Measurements from ENCODE around the gene DGKZ.

DGKZ gene

DNA sequence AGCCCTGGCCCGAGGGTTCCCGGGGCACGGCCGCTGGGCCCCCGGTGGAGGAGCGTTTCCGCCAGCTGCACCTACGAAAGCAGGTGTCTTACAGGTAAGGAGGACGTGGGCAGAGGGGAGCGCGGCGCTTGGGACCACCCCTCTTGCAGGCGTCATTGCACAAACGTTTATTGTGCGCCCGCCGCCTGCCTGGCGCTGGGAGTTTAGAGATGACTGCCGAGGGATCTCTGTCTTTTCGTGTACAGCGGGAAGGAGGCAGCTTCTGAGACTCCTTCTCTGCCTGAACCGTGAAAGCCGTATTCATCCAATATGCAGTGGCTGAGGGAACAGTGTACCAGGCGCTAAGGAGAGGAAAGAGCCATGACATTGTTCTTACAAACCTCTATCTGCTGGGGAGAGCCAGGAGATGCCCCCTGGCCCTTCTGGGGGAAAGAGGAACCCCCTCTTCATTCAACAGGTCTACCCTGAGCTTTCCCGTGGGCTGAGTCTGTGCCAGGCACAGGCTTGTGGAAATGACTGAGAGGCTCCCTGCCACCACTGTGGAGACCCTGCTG is 13.8 kb upstream of the DGKZ start:
- TF ChIP-seq GATA2 (IDR thresholded peaks at IDR 0.05; ENCODE audit: low read depth, low read length) (no peak), GATA3 (IDR thresholded peaks at IDR 0.05; ENCODE audit: low read depth, low read length) (no peak)

DNA sequence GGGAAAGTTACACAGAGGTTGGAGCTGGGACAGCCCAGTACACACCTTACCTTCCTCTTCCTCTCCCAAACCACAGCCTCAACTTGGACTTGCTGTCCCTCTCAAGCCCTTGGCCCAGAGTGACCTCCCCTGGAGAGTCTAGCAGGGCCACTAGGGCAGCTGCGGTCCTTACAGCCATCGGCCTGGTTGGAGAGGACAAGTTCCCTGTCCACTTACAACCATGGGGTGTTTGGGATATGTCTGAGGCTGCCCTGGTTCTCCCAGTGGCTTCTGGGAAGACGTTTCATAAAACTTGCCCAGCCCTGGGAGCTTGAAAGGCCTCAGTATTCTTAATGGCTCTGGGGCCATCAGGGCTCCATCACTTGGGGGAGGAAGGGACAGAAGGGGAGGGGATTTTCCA is 13.1 kb upstream of the DGKZ start:
- TF ChIP-seq GATA2 (IDR thresholded peaks at IDR 0.05; ENCODE audit: low read depth, low read length) (no peak), GATA3 (IDR thresholded peaks at IDR 0.05; ENCODE audit: low read depth, low read length) (no peak)

DNA sequence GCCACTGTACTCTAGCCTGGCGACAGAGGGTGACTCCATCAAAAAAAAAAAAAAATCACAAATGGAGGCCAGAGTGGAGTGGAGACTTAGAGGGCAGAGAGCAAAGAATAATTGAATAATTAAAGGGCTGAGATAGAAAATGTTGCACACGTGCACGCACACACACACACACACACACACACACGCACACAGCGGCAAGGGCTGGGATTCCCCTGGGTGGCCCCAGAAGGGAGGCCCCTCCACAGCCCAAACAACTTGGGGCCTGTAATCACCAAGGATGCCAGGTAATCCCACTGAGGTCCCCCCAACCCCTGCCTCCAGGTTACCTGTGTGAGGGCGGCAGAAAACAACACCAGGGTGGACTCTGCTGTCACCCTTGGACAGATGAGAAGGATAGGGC is 12.0 kb upstream of the DGKZ start:
- TF ChIP-seq GATA2 (IDR thresholded peaks at IDR 0.05; ENCODE audit: low read depth, low read length) (no peak), GATA3 (IDR thresholded peaks at IDR 0.05; ENCODE audit: low read depth, low read length) (no peak)

GRCh38 chr11:46335890-46336562 is 11.2 kb upstream of the DGKZ start:
- no peak for TF ChIP-seq GATA2 (IDR thresholded peaks at IDR 0.05; ENCODE audit: low read depth, low read length)
- TF ChIP-seq GATA3 (IDR thresholded peaks at IDR 0.05; ENCODE audit: low read depth, low read length), result no peak

- TF ChIP-seq GATA3 (IDR thresholded peaks at IDR 0.05; ENCODE audit: low read depth, low read length), result no peak
- no peak for TF ChIP-seq GATA2 (IDR thresholded peaks at IDR 0.05; ENCODE audit: low read depth, low read length)
These were observed 10.6 kb upstream of the DGKZ start for GRCh38 chr11:46336563-46337180.

DNA sequence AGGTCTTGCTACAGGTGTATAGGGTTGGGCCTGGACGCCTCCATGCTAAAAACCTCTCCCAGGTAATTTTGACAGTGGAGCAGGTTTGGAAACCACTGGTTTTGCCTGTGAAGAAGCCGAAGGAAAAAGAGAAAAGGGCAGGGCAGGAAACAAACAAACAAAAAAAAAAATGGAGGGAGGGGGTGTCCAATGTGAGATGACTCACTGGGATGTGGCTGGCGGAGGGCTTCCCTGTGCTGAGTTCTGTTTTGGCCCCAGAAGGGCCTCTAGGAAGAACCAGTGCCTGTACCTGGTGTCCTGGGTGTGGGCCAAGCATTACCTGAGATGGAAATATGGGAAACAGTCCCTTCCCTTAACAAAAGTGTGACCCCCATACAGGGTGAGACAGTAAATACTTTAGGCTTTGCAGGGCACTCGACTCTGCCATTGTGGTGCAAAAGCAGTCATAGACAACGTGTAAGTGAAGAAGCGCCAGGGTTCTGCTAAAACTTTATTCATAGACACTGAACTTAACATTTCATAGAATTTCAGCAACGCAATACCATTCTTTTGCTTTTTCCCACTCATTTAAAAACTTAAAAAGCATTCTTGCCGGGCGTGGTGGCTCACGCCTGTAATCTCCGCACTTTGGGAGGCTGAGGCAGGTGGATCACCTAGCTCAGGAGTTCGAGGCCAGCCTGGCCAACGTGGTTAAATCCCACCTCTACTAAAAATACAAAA is 9.5 kb upstream of the DGKZ start:
- no peak for TF ChIP-seq GATA2 (IDR thresholded peaks at IDR 0.05; ENCODE audit: low read depth, low read length)
- no peak for TF ChIP-seq GATA3 (IDR thresholded peaks at IDR 0.05; ENCODE audit: low read depth, low read length)

DNA sequence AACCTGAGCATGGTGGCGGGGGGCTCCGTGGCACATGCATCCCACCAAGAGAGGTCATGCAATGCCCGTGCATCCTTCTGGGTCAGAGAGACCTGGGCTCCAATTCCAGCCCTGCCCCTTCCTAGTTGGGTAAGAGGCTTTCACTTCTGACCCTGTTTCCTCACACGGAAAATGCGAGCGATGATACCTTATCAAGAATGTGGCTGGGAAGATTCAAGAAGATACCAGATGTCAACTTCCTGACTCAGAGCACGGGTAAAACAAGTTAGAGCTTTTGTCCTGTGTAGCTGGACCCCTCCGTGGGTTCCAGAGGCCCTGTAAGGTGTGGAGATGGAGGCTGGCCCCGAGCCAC is 8.7 kb upstream of the DGKZ start:
- TF ChIP-seq GATA2 (IDR thresholded peaks at IDR 0.05; ENCODE audit: low read depth, low read length), result no peak
- TF ChIP-seq GATA3 (IDR thresholded peaks at IDR 0.05; ENCODE audit: low read depth, low read length), result no peak

DNA sequence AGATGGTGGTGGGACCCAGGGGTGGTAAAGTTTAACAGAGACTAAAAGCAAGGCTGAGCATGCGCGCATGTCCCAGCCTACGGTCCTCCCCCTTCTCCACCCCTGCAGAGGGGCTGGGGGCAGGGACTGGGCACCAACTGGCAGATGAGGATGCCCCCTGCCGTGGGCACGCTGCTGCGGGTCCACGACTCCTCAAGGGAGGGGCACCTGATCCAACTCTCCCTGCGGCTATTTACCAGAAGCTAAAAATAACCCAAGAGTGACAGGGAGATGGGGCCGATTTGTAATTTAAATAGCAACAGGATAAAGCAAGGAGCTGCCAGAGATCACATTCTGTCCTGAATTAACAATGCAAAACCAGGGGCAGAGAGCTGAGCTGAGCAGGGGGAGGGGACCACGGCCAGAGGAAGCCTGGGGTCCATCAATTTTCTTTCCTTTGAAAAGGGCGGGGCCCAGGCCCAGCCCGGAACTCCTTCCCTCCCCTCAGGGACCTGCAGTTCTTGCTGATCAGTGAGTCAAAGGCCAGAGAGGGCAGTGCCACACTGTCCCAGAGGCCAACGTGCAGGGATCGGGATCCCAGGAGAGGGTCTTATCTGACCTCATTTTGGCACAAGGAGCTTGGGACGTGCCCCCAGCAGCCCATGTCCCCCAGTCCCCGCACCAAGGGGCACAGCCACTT is 8.1 kb upstream of the DGKZ start:
- no peak for TF ChIP-seq GATA2 (IDR thresholded peaks at IDR 0.05; ENCODE audit: low read depth, low read length)

GRCh38 chr11:46339816-46340215 is 7.4 kb upstream of the DGKZ start:
- TF ChIP-seq GATA2 (IDR thresholded peaks at IDR 0.05; ENCODE audit: low read depth, low read length) (no peak), GATA3 (IDR thresholded peaks at IDR 0.05; ENCODE audit: low read depth, low read length) (no peak)

- TF ChIP-seq GATA3 (IDR thresholded peaks at IDR 0.05; ENCODE audit: low read depth, low read length), result no peak
- TF ChIP-seq GATA2 (IDR thresholded peaks at IDR 0.05; ENCODE audit: low read depth, low read length), result no peak
These were observed 5.8 kb upstream of the DGKZ start for GRCh38 chr11:46341454-46341853.

DNA sequence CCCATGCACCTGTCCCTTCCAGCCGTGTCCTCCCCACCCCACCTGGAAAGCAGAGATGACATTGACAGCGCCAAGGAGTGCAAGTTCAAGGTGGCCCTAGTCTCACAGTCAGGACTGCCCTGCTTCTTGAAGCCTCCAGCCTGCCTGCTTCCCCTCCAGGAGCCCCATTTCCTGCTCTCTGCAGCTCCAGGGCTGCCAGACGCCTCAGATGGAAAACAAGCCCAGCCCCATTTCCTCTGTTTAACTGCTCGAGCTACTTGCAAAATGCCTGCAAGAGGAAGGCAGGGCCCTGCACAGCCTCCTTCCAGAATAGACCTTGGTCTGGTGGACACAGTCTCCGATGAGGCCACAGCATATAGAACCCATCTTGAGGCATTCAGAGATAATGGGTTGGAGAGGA is 5.0 kb upstream of the DGKZ start:
- TF ChIP-seq GATA3 (IDR thresholded peaks at IDR 0.05; ENCODE audit: low read depth, low read length), result no peak
- TF ChIP-seq GATA2 (IDR thresholded peaks at IDR 0.05; ENCODE audit: low read depth, low read length), result no peak

DNA sequence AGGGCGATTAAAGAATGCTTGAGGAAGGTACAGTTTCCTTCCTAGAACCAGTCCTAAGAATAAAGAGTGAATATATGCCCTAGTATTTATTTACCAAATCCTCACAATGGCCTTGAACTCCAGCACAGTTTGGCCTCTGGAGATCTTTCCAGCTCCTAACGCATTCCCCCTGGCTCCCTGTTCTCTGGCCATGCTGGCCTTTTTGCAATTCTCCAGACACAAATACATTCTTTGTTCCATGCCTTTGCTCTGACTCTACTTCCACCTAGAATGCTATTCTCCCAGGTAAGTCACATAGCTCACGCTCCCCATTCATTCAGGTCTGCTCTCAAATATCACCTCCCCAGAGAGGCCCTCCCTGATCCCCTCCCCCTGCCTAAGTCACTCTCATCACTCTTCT is 3.7 kb upstream of the DGKZ start:
- TF ChIP-seq GATA2 (IDR thresholded peaks at IDR 0.05; ENCODE audit: low read depth, low read length) (no peak), GATA3 (IDR thresholded peaks at IDR 0.05; ENCODE audit: low read depth, low read length) (no peak)

DNA sequence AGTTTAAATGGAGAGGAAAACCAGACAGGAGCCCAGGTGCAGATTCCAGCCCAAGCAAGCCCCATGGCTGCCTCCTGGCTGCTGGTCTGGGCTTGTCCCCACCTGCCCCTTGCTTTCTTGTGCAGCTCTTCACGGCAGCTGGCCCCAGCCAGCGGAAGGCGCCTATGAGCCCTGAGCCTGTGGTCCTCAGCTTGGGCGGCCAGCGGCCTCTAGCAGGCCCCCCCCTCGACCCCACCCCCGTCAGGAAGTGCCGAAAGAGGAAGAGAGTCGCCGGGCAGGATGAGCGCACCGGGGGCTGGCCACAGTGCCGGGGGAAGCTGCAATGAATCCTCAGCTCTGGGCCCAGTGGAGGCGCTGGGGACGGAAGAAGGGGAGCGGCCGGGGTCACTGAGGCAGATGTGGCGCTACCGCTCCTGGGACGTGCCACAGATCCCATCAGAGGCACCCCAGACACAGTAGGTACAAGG is 2.1 kb upstream of the DGKZ start:
- TF ChIP-seq GATA2 (IDR thresholded peaks at IDR 0.05; ENCODE audit: low read depth, low read length), result no peak

- TF ChIP-seq GATA3 (IDR thresholded peaks at IDR 0.05; ENCODE audit: low read depth, low read length) (no peak), GATA2 (IDR thresholded peaks at IDR 0.05; ENCODE audit: low read depth, low read length) (no peak)
These were observed 1.3 kb upstream of the DGKZ start for GRCh38 chr11:46345881-46346484.

All from SH-SY5Y (cell line).